Central memory CD8-positive, alpha-beta T cell (primary cell): ENCODE results near the gene PDHX.
A peak's percentile ranks its signal among the peaks of the same experiment; 100 is the strongest.

Source experiments
- ATAC-seq: fragments of 150-1000 bp; cut with Tn5 transposase; replicated peaks from 2 replicates; pipeline ENCODE4 v1.10.0; 2022; ENCODE audit warnings: mild to moderate bottlenecking, moderate FRiP score, moderate number of reproducible peaks; ENCODE audit not compliant: poor library complexity, severe bottlenecking; ENCODE audit errors: extremely low read depth
- DNase-seq, 2 donors: peaks; one replicate each; pipeline ENCODE4 v3.0.0; 2021; ENCODE audit warnings: low spot score in 2 of 2
- H3K27ac Mint-ChIP-seq: one replicate; pipeline ENCODE4 v1.8.0; 2022; ENCODE audit warnings: low read depth, mild to moderate bottlenecking, moderate library complexity, mixed read lengths
- H3K27me3 Mint-ChIP-seq: one replicate; pipeline ENCODE4 v1.8.0; 2022; ENCODE audit warnings: mixed read lengths
- H3K36me3 Mint-ChIP-seq: one replicate; pipeline ENCODE4 v1.8.0; 2022; ENCODE audit warnings: mild to moderate bottlenecking, moderate library complexity, mixed read lengths; ENCODE audit not compliant: insufficient read depth
- H3K4me1 Mint-ChIP-seq: one replicate; pipeline ENCODE4 v1.8.0; 2022; ENCODE audit warnings: mixed read lengths
- H3K4me3 Mint-ChIP-seq: one replicate; pipeline ENCODE4 v1.8.0; 2022; ENCODE audit warnings: mild to moderate bottlenecking, moderate library complexity, mixed read lengths
- H3K9me3 Mint-ChIP-seq: one replicate; pipeline ENCODE4 v1.8.0; 2022; ENCODE audit warnings: mixed read lengths

PDHX gene

DNA sequence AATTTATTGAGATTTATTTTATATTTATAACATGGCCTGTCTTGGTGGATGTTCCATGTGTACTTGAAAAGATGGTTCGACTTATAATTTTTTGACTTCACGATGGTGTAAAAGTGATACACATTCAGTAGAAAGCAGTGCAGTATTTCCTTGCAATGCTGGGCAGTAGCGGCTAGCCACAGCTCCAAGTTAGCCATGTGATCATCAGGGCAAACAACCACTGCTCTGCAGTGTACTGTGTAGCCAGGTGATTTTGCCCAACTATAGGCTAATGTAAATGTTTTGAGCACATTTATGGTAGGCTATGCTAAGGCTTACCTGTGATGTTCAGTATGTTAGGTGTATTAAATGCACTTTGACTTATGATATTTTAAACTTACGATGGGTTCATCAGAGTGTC lies 52.4 kb downstream of the PDHX start:
- Mint-ChIP-seq H3K4me3 (no peak overlapping the region), H3K4me1 (no peaks in the 10 kb centered on the region), H3K36me3 (peaks cover 27% of the 10 kb centered on the region), H3K9me3 (no peaks in the 10 kb centered on the region), H3K27me3 (no peaks in the 10 kb centered on the region), H3K27ac (no peak overlapping the region)
- no peak for ATAC-seq
- no peak for DNase-seq

DNA sequence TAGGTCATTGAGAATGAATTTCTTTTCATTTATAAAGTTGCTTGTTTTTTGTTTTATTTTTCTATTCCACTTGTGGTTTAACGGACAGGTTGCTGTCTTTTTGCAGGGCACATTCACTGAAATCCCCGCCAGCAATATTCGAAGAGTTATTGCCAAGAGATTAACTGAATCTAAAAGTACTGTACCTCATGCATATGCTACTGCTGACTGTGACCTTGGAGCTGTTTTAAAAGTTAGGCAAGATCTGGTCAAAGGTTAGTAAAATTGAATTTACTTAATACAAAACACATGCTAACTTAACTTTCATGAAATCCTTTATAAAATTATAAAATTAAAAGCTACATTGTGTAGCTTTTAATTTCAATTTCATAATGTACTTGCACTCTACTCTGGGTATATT lies 53.6 kb downstream of the PDHX start:
- DNase-seq (no peak), ATAC-seq (no peak)
- no peaks in the 10 kb centered on the region for H3K27me3 Mint-ChIP-seq
- H3K4me1 Mint-ChIP-seq = no peaks in the 10 kb centered on the region
- H3K27ac Mint-ChIP-seq = no peak overlapping the region
- peaks cover 27% of the 10 kb centered on the region for H3K36me3 Mint-ChIP-seq
- no peak overlapping the region for H3K4me3 Mint-ChIP-seq
- H3K9me3 Mint-ChIP-seq = no peaks in the 10 kb centered on the region

DNA sequence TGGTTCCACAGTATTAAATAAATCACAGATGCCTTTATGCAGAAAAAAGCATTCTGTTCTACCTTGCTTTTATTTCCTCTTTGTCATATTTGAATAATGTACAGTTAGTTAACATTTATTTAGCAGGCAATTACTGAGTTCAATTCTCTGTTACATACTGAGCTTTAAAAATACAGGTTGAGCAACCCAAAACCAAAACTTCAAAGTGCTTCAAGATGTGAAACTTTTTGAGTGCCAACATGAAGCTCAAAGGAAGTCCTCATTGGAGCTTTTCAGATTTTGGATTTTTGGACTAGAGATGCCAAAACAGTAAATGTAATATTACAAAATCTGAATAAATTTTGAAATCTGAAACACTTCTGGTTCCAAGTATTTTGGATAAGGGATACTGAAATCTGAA lies 54.1 kb downstream of the PDHX start:
- no peak for ATAC-seq
- DNase-seq = no peak
- H3K27me3 Mint-ChIP-seq = no peaks in the 10 kb centered on the region

GRCh38 chr11:34971928-34972327 lies 55.5 kb downstream of the PDHX start:
- ATAC-seq (no peak), DNase-seq (no peak)
- Mint-ChIP-seq H3K4me3 (no peak overlapping the region), H3K27ac (peak overlapping the region; percentile 60), H3K36me3 (peaks cover 26% of the 10 kb centered on the region), H3K4me1 (no peaks in the 10 kb centered on the region), H3K9me3 (no peaks in the 10 kb centered on the region), H3K27me3 (no peaks in the 10 kb centered on the region)

More for the DNA sequence above, 54.1 kb downstream of the PDHX start:
- peaks cover 27% of the 10 kb centered on the region for H3K36me3 Mint-ChIP-seq
- H3K4me3 Mint-ChIP-seq = no peak overlapping the region
- H3K4me1 Mint-ChIP-seq = no peaks in the 10 kb centered on the region
- no peak overlapping the region for H3K27ac Mint-ChIP-seq
- H3K9me3 Mint-ChIP-seq = no peaks in the 10 kb centered on the region

DNA sequence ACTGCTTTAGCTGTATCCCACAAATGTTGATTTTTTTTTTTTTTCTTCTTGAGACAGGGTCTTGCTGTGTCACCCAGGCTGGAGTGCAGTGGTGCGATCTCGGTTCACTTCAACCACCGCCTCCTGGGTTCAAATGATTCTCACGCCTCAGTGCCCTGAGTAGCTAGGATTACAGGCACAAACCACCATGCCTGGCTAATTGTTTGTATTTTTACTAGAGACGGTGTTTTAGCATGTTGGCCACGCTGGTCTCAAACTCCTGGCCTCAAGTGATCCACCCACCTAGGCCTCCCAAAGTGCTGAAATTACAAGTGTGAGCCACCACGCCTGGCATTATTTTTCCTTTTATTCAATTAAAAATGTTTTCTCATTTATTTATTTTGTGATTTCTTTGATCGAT lies 55.9 kb downstream of the PDHX start:
- no peak for DNase-seq
- peaks cover 26% of the 10 kb centered on the region for H3K36me3 Mint-ChIP-seq
- ATAC-seq = no peak
- no peak overlapping the region for H3K4me3 Mint-ChIP-seq
- H3K27me3 Mint-ChIP-seq = no peaks in the 10 kb centered on the region
- no peaks in the 10 kb centered on the region for H3K9me3 Mint-ChIP-seq
- H3K27ac Mint-ChIP-seq = peak overlapping the region; percentile 60
- H3K4me1 Mint-ChIP-seq = no peaks in the 10 kb centered on the region

GRCh38 chr11:34972892-34973291 lies 56.5 kb downstream of the PDHX start:
- Mint-ChIP-seq H3K9me3 (no peaks in the 10 kb centered on the region), H3K4me3 (no peak overlapping the region), H3K4me1 (no peaks in the 10 kb centered on the region), H3K27me3 (no peaks in the 10 kb centered on the region), H3K27ac (no peak overlapping the region), H3K36me3 (peaks cover 24% of the 10 kb centered on the region)
- no peak for ATAC-seq
- DNase-seq = no peak

DNA sequence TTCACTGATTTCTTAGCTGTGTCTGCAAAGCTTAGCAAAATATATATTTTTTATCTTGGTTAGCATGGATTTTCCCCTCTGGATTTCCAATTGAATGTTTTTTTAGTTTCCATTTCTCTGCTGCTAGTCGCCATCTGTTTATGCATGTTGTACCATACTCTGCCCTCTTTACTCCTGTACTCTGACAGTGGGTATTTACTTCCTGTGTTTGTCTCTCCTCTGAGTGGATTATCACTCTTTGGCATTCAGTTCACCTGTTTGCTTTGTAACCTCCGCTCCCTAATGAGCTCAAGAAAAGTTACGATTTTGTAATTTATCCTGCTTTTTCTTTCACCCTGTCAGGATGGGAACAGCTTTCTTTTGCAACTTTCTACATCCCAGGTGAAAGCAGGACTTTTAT lies 59.1 kb downstream of the PDHX start:
- Mint-ChIP-seq H3K4me1 (no peaks in the 10 kb centered on the region), H3K27me3 (no peaks in the 10 kb centered on the region), H3K27ac (peak overlapping the region; percentile 41), H3K9me3 (no peaks in the 10 kb centered on the region), H3K36me3 (peaks cover 18% of the 10 kb centered on the region), H3K4me3 (no peak overlapping the region)
- DNase-seq (no peak), ATAC-seq (no peak)

DNA sequence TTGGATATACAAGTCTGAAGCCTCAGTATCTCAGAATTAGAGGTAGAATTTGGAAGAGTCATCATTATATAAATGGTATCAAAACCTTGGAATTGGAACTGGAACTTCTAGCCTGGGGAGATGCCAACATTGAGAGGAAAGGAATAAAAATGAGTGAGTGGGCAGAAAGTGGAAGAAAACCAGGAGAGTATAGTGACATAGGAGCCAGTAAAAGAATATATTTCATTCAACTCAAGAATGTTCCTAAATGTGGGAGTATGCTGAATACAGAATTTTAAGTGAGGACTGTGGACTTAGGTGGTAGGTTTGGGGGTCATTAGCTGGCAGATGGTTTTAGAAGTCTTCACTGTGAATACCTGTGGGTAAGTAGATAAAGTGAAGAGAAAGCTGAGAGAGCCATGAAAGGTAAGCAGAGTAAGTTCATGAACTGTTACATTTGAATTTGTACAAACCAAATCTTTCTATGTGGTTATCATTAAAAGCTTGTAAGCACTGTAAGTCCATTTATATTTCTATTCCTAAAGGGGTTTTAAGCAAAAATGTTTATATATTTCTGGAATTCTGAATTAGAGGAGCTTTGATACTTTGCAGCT lies 60.2 kb downstream of the PDHX start:
- Mint-ChIP-seq H3K36me3 (peaks cover 13% of the 10 kb centered on the region), H3K27ac (no peak overlapping the region), H3K4me3 (no peak overlapping the region), H3K9me3 (no peaks in the 10 kb centered on the region), H3K4me1 (no peaks in the 10 kb centered on the region), H3K27me3 (no peaks in the 10 kb centered on the region)
- DNase-seq (no peak), ATAC-seq (no peak)

GRCh38 chr11:34977089-34977912 lies 60.9 kb downstream of the PDHX start:
- Mint-ChIP-seq H3K27me3 (no peaks in the 10 kb centered on the region), H3K9me3 (no peaks in the 10 kb centered on the region), H3K27ac (no peak overlapping the region), H3K4me3 (no peak overlapping the region), H3K4me1 (no peaks in the 10 kb centered on the region), H3K36me3 (peaks cover 10% of the 10 kb centered on the region)
- ATAC-seq = no peak
- no peak for DNase-seq

DNA sequence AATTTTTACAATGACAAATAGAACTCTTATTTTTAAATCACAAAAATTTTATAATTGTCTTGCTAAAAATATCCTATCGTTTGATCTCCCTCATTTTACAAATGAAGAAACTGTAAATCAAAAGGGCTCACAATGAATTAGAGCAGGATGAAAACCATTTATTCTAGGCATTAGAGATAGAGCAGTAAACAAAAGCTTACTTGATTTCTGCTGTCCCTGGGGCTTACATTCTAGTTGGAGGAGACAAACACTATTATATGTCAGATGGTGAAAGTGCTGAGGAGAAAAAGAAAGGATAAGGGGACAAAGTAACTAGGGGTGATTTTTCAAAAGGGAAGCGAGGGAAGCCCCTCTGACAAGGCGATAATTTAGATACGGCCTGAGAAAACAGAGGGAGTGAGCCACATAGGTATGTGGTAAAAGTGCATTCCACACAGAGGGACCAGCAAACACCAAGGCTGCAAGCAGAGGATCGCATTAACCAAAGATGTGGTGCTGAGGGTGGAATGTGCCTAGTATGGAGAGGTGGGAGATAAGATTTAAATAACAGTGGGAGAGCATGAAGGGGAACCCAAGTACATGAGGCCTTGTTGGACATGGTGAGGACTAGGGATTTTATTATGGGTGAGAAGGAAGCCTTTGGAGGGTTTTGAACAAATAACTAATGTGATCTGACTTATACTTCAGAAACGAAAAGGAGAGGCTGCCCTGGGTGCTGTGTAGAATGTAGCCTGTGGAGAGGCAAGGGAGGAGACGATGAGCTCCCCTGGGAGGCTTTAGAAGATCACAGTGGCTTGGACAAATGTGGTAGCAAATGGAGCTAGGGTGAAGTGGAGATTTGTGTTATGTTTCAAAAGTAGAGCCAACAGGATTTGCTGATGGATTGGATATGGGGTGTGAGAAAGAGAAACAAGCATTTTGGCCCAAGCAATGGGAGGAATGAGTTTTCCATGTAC lies 62.1 kb downstream of the PDHX start:
- Mint-ChIP-seq H3K36me3 (peaks cover 8% of the 10 kb centered on the region), H3K4me3 (no peak overlapping the region), H3K4me1 (no peaks in the 10 kb centered on the region), H3K27ac (no peak overlapping the region), H3K27me3 (no peaks in the 10 kb centered on the region), H3K9me3 (no peaks in the 10 kb centered on the region)
- no peak for ATAC-seq
- no peak for DNase-seq

DNA sequence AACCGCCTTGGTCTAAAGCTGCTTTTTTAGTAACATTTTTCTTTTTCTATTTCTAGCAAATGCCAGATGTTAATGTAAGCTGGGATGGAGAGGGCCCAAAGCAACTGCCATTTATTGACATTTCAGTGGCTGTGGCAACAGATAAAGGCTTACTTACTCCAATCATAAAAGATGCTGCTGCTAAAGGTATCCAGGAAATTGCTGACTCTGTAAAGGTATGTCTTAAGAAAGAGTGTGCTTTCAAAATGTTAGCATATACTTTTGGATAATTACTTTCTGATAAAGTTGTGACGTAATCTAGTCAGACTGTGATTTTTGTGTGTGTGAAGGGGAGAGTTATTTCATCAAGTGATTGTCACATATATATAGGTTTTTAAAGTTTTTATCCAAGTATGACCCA lies 68.1 kb downstream of the PDHX start:
- H3K27ac Mint-ChIP-seq = no peak overlapping the region
- peaks cover 17% of the 10 kb centered on the region for H3K36me3 Mint-ChIP-seq
- H3K27me3 Mint-ChIP-seq = no peaks in the 10 kb centered on the region
- DNase-seq (no peak), ATAC-seq (no peak)
- H3K4me3 Mint-ChIP-seq = no peak overlapping the region
- no peaks in the 10 kb centered on the region for H3K9me3 Mint-ChIP-seq
- H3K4me1 Mint-ChIP-seq = peaks cover 20% of the 10 kb centered on the region

- DNase-seq = no peak
- H3K4me1 Mint-ChIP-seq = peaks cover 20% of the 10 kb centered on the region
- H3K27ac Mint-ChIP-seq = no peak overlapping the region
- H3K36me3 Mint-ChIP-seq = peaks cover 17% of the 10 kb centered on the region
- H3K9me3 Mint-ChIP-seq = no peaks in the 10 kb centered on the region
- H3K27me3 Mint-ChIP-seq = no peaks in the 10 kb centered on the region
- ATAC-seq = no peak
- no peak overlapping the region for H3K4me3 Mint-ChIP-seq
Observed at GRCh38 chr11:34986883-34987520, 70.6 kb downstream of the PDHX start.
